HepG2 (cell line): Measurements from ENCODE around the gene POLR1H. TPM values are rescaled to one million over a fixed set of nuclear protein-coding genes. Genes with fewer than 3 reads are reported as not detected.
A peak's percentile ranks its signal among the peaks of the same experiment; 100 is the strongest.

ENCODE experiments used
- CHD4 ChIP-seq: fragments of 200-600 bp; sonication (generic); IDR thresholded peaks from 2 replicates; pipeline ENCODE4 v1.7.0; 2017; ENCODE audit warnings: mild to moderate bottlenecking, low read length, borderline replicate concordance
- DNMT3B ChIP-seq: conservative IDR thresholded peaks from 2 replicates; pipeline ENCODE4 v1.6.1; 2016; ENCODE audit warnings: missing biosample characterization, control low read depth
- IKZF1 ChIP-seq: fragments of 450-650 bp; IDR thresholded peaks from 2 replicates; pipeline ENCODE4 v1.7.1; 2016
- MTA3 ChIP-seq: sonication (generic); formaldehyde crosslinking; IDR thresholded peaks from 2 replicates; pipeline ENCODE4 v1.4.0; 2020; ENCODE audit warnings: missing genetic modification reagents
- NFRKB ChIP-seq: fragments of 450-650 bp; IDR thresholded peaks from 2 replicates; pipeline ENCODE4 v1.6.1; 2017
- NR2F2 ChIP-seq: IDR thresholded peaks from 2 replicates; pipeline ENCODE4 v1.6.1; 2012; ENCODE audit warnings: low read depth, inconsistent platforms, borderline replicate concordance
- PITX1 ChIP-seq: sonication (generic); formaldehyde crosslinking; IDR thresholded peaks from 2 replicates; pipeline ENCODE4 v1.5.1; 2020; ENCODE audit warnings: mild to moderate bottlenecking, missing genetic modification reagents
- POLR2A ChIP-seq, 2 experiments: IDR thresholded peaks; 2 replicates each; pipeline ENCODE4 v1.6.1; 2011; ENCODE audit warnings: low read depth in 2 of 2, low read length in 2 of 2, mild to moderate bottlenecking in 1 of 2, moderate library complexity in 1 of 2; ENCODE audit not compliant: insufficient read depth in 1 of 2
- SMAD3 ChIP-seq: sonication (generic); formaldehyde crosslinking; IDR thresholded peaks from 2 replicates; pipeline ENCODE4 v1.4.0; 2020; ENCODE audit warnings: missing genetic modification reagents
- SP1 ChIP-seq, 2 experiments: fragments of 450-650 bp in 1 of 2; sonication (generic) in 1 of 2; formaldehyde crosslinking in 1 of 2; IDR thresholded peaks; 2 replicates each; pipeline versions ENCODE4 v1.4.0 to v1.6.1; 2016 to 2020; ENCODE audit warnings: missing genetic modification reagents in 1 of 2
- TBP ChIP-seq: sonication (generic); formaldehyde crosslinking; IDR thresholded peaks from 2 replicates; pipeline ENCODE4 v1.5.0; 2020; ENCODE audit warnings: missing genetic modification reagents
- ZIK1 ChIP-seq: sonication (generic); formaldehyde crosslinking; IDR thresholded peaks from 2 replicates; pipeline ENCODE4 v1.5.0; 2020; ENCODE audit warnings: mild to moderate bottlenecking, low read depth, missing genetic modification reagents, borderline replicate concordance
- ZNF136 ChIP-seq: sonication (generic); formaldehyde crosslinking; IDR thresholded peaks from 2 replicates; pipeline ENCODE4 v1.8.1; 2022; ENCODE audit warnings: low read depth, mild to moderate bottlenecking, moderate library complexity, missing genetic modification reagents
- ZNF180 ChIP-seq: sonication (generic); formaldehyde crosslinking; IDR thresholded peaks from 2 replicates; pipeline ENCODE4 v1.4.0; 2020; ENCODE audit warnings: low read depth, missing genetic modification reagents, borderline replicate concordance
- ZNF382 ChIP-seq: sonication (generic); formaldehyde crosslinking; IDR thresholded peaks from 2 replicates; pipeline ENCODE4 v1.5.0; 2020; ENCODE audit warnings: missing genetic modification reagents, mild to moderate bottlenecking, borderline replicate concordance
- ZNF432 ChIP-seq: sonication (generic); formaldehyde crosslinking; IDR thresholded peaks from 2 replicates; pipeline ENCODE4 v1.5.0; 2020; ENCODE audit warnings: missing genetic modification reagents, mild to moderate bottlenecking, borderline replicate concordance
- ZNF670 ChIP-seq: sonication (generic); formaldehyde crosslinking; IDR thresholded peaks from 2 replicates; pipeline ENCODE4 v1.8.0; 2022; ENCODE audit warnings: mild to moderate bottlenecking, missing genetic modification reagents, borderline replicate concordance
- ZNF773 ChIP-seq: sonication (generic); formaldehyde crosslinking; IDR thresholded peaks from 2 replicates; pipeline ENCODE4 v1.4.0; 2020; ENCODE audit warnings: missing genetic modification reagents, borderline replicate concordance
- polyA plus RNA-seq, 8 experiments: library from polyadenylated mRNA; depleted of rRNA in 3 of 8; stranded (reverse) in 7 of 8; unstranded in 1 of 8; fragments of >200 nt; fragmentation: Illumina TruSeq in 4 of 8; extraction: Trizol in 4 of 8; gene quantifications; 2 replicates each; pipeline versions ENCODE4 v1.2.1 to v1.2.3, GENCODE V29; 2011 to 2016; ENCODE audit warnings: low read depth in 4 of 8, missing spikeins in 1 of 8, mixed read lengths in 1 of 8; ENCODE audit not compliant: insufficient read depth in 1 of 8
- total RNA-seq, 5 experiments: library from RNA; depleted of rRNA; stranded (reverse); fragments of >200 nt; fragmentation: Illumina TruSeq; extraction: Trizol; gene quantifications; 2 replicates each; pipeline ENCODE4 v1.2.3, GENCODE V29; 2016; ENCODE audit warnings: low read depth in 1 of 5
- TF ChIP-seq, protein P1 (sequence below): sonication (generic); formaldehyde crosslinking; IDR thresholded peaks from 2 replicates; pipeline ENCODE4 v1.9.0; 2022; ENCODE audit warnings: low read depth, missing genetic modification reagents
- TF ChIP-seq, protein P2 (sequence below): sonication (generic); formaldehyde crosslinking; IDR thresholded peaks from 2 replicates; pipeline ENCODE4 v1.5.1; 2020; ENCODE audit warnings: mild to moderate bottlenecking, moderate library complexity, missing genetic modification reagents
- TF ChIP-seq, protein P3 (sequence below): sonication (generic); formaldehyde crosslinking; IDR thresholded peaks from 2 replicates; pipeline ENCODE4 v1.9.0; 2021; ENCODE audit warnings: missing genetic modification reagents, borderline replicate concordance
- TF ChIP-seq, protein P4 (sequence below): conservative IDR thresholded peaks from 2 replicates; pipeline ENCODE4 v1.6.1; 2018; ENCODE audit warnings: missing genetic modification reagents

Gene POLR1H
- total and polyA plus RNA-seq, 2 of the 13 experiments (the other 11 are each of a cell fraction or from before 2014, with no cell fraction given) = 61.4 to 79.8 TPM

DNA sequence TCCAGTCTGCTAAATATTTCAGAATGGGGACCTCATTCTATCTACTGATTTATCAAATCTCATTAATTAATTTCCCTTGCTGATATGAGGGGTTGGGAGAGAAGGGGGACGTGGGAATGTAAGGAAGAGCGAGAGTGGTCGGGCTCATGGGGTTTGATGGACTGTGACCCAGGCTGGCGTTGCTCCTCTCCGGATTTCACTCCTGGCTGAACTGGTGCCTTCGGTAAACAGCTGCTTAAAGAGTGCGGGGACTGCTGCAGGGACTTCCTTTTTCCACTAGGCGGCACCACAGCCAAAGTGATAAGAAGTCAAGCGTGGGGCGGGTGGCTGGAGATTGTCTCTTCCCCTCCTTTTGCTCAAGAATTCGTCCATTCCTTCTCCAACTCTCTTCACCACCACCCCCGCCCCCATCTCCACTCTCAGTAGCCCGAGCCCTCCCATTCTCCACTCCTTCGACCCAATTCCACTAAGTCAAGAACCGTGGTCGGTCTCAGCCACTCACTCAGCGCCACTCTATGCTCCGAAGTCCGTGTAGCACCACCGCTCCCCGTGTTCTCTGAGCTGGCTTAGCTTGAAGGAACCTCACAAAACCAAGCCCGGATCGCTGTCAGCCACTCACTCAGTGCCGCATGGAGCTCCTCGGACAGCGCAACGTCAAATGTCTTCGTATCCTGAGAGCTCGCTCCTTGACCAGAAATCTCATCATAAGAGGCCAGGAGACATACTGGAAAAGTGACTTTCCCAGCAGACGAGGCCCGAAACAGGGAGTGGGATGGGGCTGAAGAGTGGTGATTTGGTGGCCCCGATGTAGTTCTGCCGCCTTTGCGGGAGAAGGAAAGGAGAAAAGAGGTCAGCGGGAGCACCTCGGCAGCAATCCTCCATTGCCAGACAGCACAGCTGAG is 42.2 kb downstream of the POLR1H start (continued):
- TF ChIP-seq SMAD3 = peak; percentile 66; the same call in 1 of the 2 replicates
- peak; percentile 77 for TF ChIP-seq PITX1 (CRISPR knock-in tag)
- TF ChIP-seq NFRKB = no peak
- TF ChIP-seq DNMT3B (CRISPR knock-in tag) = no peak
- no peak for TF ChIP-seq ZNF432
- TF ChIP-seq, protein P1, sequence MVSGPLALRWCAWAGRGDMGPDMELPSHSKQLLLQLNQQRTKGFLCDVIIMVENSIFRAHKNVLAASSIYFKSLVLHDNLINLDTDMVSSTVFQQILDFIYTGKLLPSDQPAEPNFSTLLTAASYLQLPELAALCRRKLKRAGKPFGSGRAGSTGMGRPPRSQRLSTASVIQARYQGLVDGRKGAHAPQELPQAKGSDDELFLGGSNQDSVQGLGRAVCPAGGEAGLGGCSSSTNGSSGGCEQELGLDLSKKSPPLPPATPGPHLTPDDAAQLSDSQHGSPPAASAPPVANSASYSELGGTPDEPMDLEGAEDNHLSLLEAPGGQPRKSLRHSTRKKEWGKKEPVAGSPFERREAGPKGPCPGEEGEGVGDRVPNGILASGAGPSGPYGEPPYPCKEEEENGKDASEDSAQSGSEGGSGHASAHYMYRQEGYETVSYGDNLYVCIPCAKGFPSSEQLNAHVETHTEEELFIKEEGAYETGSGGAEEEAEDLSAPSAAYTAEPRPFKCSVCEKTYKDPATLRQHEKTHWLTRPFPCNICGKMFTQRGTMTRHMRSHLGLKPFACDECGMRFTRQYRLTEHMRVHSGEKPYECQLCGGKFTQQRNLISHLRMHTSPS (CRISPR knock-in tag) = no peak
- peak; percentile 42 to 79; a peak in 3 of 4 replicates for TF ChIP-seq POLR2A (IDR thresholded peaks at IDR 0.05; ENCODE audit: insufficient read depth in 1 of 2, low read depth in 2 of 2, low read length in 2 of 2)
- no peak for TF ChIP-seq TBP (CRISPR knock-in tag)
- no peak for TF ChIP-seq ZNF136 (CRISPR knock-in tag)
- TF ChIP-seq, protein P2, sequence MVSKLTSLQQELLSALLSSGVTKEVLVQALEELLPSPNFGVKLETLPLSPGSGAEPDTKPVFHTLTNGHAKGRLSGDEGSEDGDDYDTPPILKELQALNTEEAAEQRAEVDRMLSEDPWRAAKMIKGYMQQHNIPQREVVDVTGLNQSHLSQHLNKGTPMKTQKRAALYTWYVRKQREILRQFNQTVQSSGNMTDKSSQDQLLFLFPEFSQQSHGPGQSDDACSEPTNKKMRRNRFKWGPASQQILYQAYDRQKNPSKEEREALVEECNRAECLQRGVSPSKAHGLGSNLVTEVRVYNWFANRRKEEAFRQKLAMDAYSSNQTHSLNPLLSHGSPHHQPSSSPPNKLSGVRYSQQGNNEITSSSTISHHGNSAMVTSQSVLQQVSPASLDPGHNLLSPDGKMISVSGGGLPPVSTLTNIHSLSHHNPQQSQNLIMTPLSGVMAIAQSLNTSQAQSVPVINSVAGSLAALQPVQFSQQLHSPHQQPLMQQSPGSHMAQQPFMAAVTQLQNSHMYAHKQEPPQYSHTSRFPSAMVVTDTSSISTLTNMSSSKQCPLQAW (CRISPR knock-in tag) = no peak; the same call in 1 of the 2 replicates
- TF ChIP-seq, protein P3, sequence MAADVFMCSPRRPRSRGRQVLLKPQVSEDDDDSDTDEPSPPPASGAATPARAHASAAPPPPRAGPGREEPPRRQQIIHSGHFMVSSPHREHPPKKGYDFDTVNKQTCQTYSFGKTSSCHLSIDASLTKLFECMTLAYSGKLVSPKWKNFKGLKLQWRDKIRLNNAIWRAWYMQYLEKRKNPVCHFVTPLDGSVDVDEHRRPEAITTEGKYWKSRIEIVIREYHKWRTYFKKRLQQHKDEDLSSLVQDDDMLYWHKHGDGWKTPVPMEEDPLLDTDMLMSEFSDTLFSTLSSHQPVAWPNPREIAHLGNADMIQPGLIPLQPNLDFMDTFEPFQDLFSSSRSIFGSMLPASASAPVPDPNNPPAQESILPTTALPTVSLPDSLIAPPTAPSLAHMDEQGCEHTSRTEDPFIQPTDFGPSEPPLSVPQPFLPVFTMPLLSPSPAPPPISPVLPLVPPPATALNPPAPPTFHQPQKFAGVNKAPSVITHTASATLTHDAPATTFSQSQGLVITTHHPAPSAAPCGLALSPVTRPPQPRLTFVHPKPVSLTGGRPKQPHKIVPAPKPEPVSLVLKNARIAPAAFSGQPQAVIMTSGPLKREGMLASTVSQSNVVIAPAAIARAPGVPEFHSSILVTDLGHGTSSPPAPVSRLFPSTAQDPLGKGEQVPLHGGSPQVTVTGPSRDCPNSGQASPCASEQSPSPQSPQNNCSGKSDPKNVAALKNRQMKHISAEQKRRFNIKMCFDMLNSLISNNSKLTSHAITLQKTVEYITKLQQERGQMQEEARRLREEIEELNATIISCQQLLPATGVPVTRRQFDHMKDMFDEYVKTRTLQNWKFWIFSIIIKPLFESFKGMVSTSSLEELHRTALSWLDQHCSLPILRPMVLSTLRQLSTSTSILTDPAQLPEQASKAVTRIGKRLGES (CRISPR knock-in tag) = no peak
- TF ChIP-seq, protein P4, sequence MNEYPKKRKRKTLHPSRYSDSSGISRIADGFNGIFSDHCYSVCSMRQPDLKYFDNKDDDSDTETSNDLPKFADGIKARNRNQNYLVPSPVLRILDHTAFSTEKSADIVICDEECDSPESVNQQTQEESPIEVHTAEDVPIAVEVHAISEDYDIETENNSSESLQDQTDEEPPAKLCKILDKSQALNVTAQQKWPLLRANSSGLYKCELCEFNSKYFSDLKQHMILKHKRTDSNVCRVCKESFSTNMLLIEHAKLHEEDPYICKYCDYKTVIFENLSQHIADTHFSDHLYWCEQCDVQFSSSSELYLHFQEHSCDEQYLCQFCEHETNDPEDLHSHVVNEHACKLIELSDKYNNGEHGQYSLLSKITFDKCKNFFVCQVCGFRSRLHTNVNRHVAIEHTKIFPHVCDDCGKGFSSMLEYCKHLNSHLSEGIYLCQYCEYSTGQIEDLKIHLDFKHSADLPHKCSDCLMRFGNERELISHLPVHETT (CRISPR knock-in tag) = no peak
- TF ChIP-seq ZIK1 = no peak
- TF ChIP-seq ZNF180 = no peak
- TF ChIP-seq SP1 (IDR thresholded peaks at IDR 0.05) = no peak
- TF ChIP-seq SP1 (CRISPR knock-in tag; IDR thresholded peaks at IDR 0.05) = no peak
- TF ChIP-seq CHD4 = no peak
- no peak for TF ChIP-seq ZNF670 (CRISPR knock-in tag)
- no peak for TF ChIP-seq ZNF773 (CRISPR knock-in tag)
- peak; percentile 35; the same call in 1 of the 2 replicates for TF ChIP-seq NR2F2
- TF ChIP-seq IKZF1 = no peak
- no peak for TF ChIP-seq MTA3 (CRISPR knock-in tag)
- TF ChIP-seq ZNF382 = no peak
